Measurements from ENCODE around the gene MASP1.

GRCh38 chr3:187259171-187259570 is 32.4 kb downstream of the MASP1 start:
- no peak for TF ChIP-seq EP300 (IDR thresholded peaks at IDR 0.05)
- no peak for TF ChIP-seq POLR2AphosphoS5 (IDR thresholded peaks at IDR 0.05)
- no peak for TF ChIP-seq POLR2A (IDR thresholded peaks at IDR 0.05)
- TF ChIP-seq CTCF (IDR thresholded peaks at IDR 0.05): no peak

All from suprapubic skin (tissue), 4 donors.